ACHN (cell line): ENCODE data around the gene DOCK4.

Experiments
- DNase-seq: peaks from one replicate; pipeline ENCODE4 v3.0.0-alpha.2; 2015
- in situ Hi-C: cut with HindIII; loops from 2 replicates; pipeline ENCODE4 v1.10.0; 2017; ENCODE audit warnings: low sequenced_read_pairs, low pct_ligation_motif_present, low pct_unique_long_range_greater_than_20kb

Gene DOCK4

GRCh38 chr7:111802194-111802772, 403.9 kb downstream of the DOCK4 start:
- in situ Hi-C loops, result no loop called here
- DNase-seq, result no peak

GRCh38 chr7:111801277-111801676, 404.9 kb downstream of the DOCK4 start:
- DNase-seq, result no peak

GRCh38 chr7:111796671-111797070, 409.5 kb downstream of the DOCK4 start:
- in situ Hi-C loops, result no loop called here
- DNase-seq, result peak; percentile 26

More at GRCh38 chr7:111801277-111801676, 404.9 kb downstream of the DOCK4 start:
- in situ Hi-C loops, result no loop called here

- DNase-seq, result no peak
- in situ Hi-C loops, result no loop called here
Measured at GRCh38 chr7:111789870-111790269, 416.3 kb downstream of the DOCK4 start.

GRCh38 chr7:111789048-111789320, 417.2 kb downstream of the DOCK4 start:
- no peak for DNase-seq
- in situ Hi-C loops, result no loop called here

GRCh38 chr7:111788286-111789047, 417.7 kb downstream of the DOCK4 start:
- no peak for DNase-seq
- in situ Hi-C loops, result no loop called here

GRCh38 chr7:111787741-111788140, 418.5 kb downstream of the DOCK4 start:
- in situ Hi-C loops, result no loop called here
- no peak for DNase-seq

- in situ Hi-C loops, result no loop called here
Measured at GRCh38 chr7:111787099-111787498, 419.1 kb downstream of the DOCK4 start.

GRCh38 chr7:111785076-111785475, 421.1 kb downstream of the DOCK4 start:
- in situ Hi-C loops, result no loop called here
- DNase-seq, result no peak

More at GRCh38 chr7:111787099-111787498, 419.1 kb downstream of the DOCK4 start:
- no peak for DNase-seq

- no peak for DNase-seq
- in situ Hi-C loops, result no loop called here
Measured at GRCh38 chr7:111784296-111784695, 421.9 kb downstream of the DOCK4 start.

- in situ Hi-C loops, result no loop called here
Measured at GRCh38 chr7:111783854-111784253, 422.3 kb downstream of the DOCK4 start.

GRCh38 chr7:111780527-111780926, 425.7 kb downstream of the DOCK4 start:
- no peak for DNase-seq
- in situ Hi-C loops, result no loop called here

More at GRCh38 chr7:111783854-111784253, 422.3 kb downstream of the DOCK4 start:
- DNase-seq, result no peak

GRCh38 chr7:111775206-111775605, 431.0 kb downstream of the DOCK4 start:
- in situ Hi-C loops, result no loop called here
- no peak for DNase-seq

GRCh38 chr7:111772716-111773115, 433.5 kb downstream of the DOCK4 start:
- DNase-seq, result no peak
- in situ Hi-C loops, result loop anchor here (25.0 kb wide), 1 partner anchor 640 kb away; no protein-coding TSS in a partner anchor

GRCh38 chr7:111771638-111772037, 434.6 kb downstream of the DOCK4 start:
- in situ Hi-C loops, result loop anchor here (25.0 kb wide), 1 partner anchor 641 kb away; no protein-coding TSS in a partner anchor
- DNase-seq, result no peak

- DNase-seq, result no peak
- in situ Hi-C loops, result loop anchor here (25.0 kb wide), 1 partner anchor 642 kb away; no protein-coding TSS in a partner anchor
Measured at GRCh38 chr7:111770116-111770515, 436.1 kb downstream of the DOCK4 start.

GRCh38 chr7:111765751-111766643, 440.2 kb downstream of the DOCK4 start:
- in situ Hi-C loops, result loop anchor here (25.0 kb wide), 1 partner anchor 646 kb away; no protein-coding TSS in a partner anchor
- no peak for DNase-seq

- peak; percentile 82 for DNase-seq
- in situ Hi-C loops, result loop anchor here (25.0 kb wide), 1 partner anchor 649 kb away; no protein-coding TSS in a partner anchor
Measured at GRCh38 chr7:111763221-111763801, 442.9 kb downstream of the DOCK4 start.

- no peak for DNase-seq
- in situ Hi-C loops, result loop anchor here (25.0 kb wide), 1 partner anchor 650 kb away; no protein-coding TSS in a partner anchor
Measured at GRCh38 chr7:111762799-111763198, 443.4 kb downstream of the DOCK4 start.
